Adrenal gland (tissue), 12 donors: ENCODE results near the gene NUMBL. TPM values are rescaled to one million over a fixed set of nuclear protein-coding genes. Genes with fewer than 3 reads are reported as not detected.

Experiments
- DNase-seq, 7 donors: peaks; one replicate each; pipeline ENCODE4 v3.0.0-alpha.2; 2019 to 2020
- H3K27ac ChIP-seq, 5 donors: fragments of 200-600 bp; sonication (generic) in 4 of 5; 1 replicate in 3 of 5; 2 replicates in 2 of 5; pipeline versions ENCODE4 v1.5.1 to v1.8.0; 2016 to 2020; ENCODE audit warnings: mild to moderate bottlenecking in 1 of 5
- H3K27me3 ChIP-seq: fragments of 200-600 bp; 2 replicates; pipeline ENCODE4 v1.8.0; 2021
- H3K36me3 ChIP-seq, 2 donors: fragments of 200-600 bp; replicated peaks in 1 of 2; 1 replicate in 1 of 2; 2 replicates in 1 of 2; pipeline versions ENCODE4 v1.5.1 to v1.8.0; 2018 to 2022
- H3K4me1 ChIP-seq, 2 donors: fragments of 200-600 bp; replicated peaks in 1 of 2; 1 replicate in 1 of 2; 2 replicates in 1 of 2; pipeline versions ENCODE4 v1.5.1 to v1.8.0; 2018 to 2021
- H3K4me3 ChIP-seq, 4 donors: fragments of 200-600 bp; sonication (generic) in 3 of 4; one replicate each; pipeline ENCODE4 v1.5.1; 2016 to 2018
- H3K9me3 ChIP-seq, 3 donors: fragments of 200-600 bp; sonication (generic) in 1 of 3; replicated peaks in 1 of 3; 1 replicate in 2 of 3; 2 replicates in 1 of 3; pipeline versions ENCODE4 v1.5.1 to v1.8.0; 2016 to 2021
- CTCF ChIP-seq, 6 experiments: fragments of 450-650 bp in 4 of 6; fragments of 200-600 bp in 2 of 6; sonication (generic) in 1 of 6; IDR thresholded peaks; 1 replicate in 5 of 6; 2 replicates in 1 of 6; pipeline versions ENCODE4 v1.5.1 to v1.8.0; 2016 to 2021; ENCODE audit warnings: antibody characterized with exemption in 6 of 6, mild to moderate bottlenecking in 2 of 6, moderate library complexity in 1 of 6
- POLR2A ChIP-seq, 2 donors: fragments of 450-650 bp; IDR thresholded peaks; one replicate each; pipeline ENCODE4 v1.6.1; 2017; ENCODE audit warnings: antibody characterized with exemption in 2 of 2, mild to moderate bottlenecking in 2 of 2, moderate library complexity in 1 of 2
- WGBS, 4 donors: extraction: QIAGEN DNeasy Blood & Tissue Kit in 2 of 4; methylation state at CpG; one replicate each; pipeline versions ENCODE4 v1.1.5 to v1.1.7; 2013 to 2017; 5-methylcytosine and 5-hydroxymethylcytosine counted together
- intact Hi-C, 2 donors: fragments of 100-400 bp; cut with DNase I; formaldehyde crosslinking; loops; one replicate each; pipeline versions ENCODE4 v1.14.1 to v1.15.0; 2022 to 2023
- polyA plus RNA-seq, 3 donors: library from polyadenylated mRNA; stranded (reverse); fragments of 200-250 nt in 2 of 3; fragments of 350-450 nt in 1 of 3; fragmentation: Illumina TruSeq in 1 of 3; extraction: RNeasy Lipid Tissue Mini Kit (QIAGEN cat#74804) in 1 of 3; gene quantifications; one replicate each; pipeline ENCODE4 v1.2.3, GENCODE V29; 2013 to 2014
- total RNA-seq, 9 donors: library from RNA; depleted of rRNA in 4 of 9; stranded (reverse); fragments of >200 nt in 4 of 9; fragments of 120-200 nt in 1 of 9; fragmentation: NEBNext Ultra II Directional in 1 of 9; extraction: Animal tissue kit (Norgen Biotek cat#: 25700) in 1 of 9; gene quantifications; one replicate each; pipeline versions ENCODE4 v1.1.0 to v1.2.4, GENCODE V29; 2013 to 2023
- donor health status: healthy with polysubstance abuse.
- donor health status: Bipolar disorder and iron deficiency.
- donor health status: DM: yes; HTN: yes; CAD: no.
- donor health status: DM: no; HTN: no; CAD: no.
- donor health status: DM: no; HTN: no; CAD: no.
- donor health status: DM: yes; HTN: yes; CAD: no.

The NUMBL gene
- total and polyA plus RNA-seq, 12 donors, result 3.2 to 60.6 (median 30.0) TPM

GRCh38 chr19:40632311-40633036 lies 58.0 kb downstream of the NUMBL start:
- H3K4me1 ChIP-seq, result no peaks in the 10 kb centered on the region
- no peak for TF ChIP-seq CTCF (IDR thresholded peaks at IDR 0.05)
- no peak for TF ChIP-seq POLR2A (IDR thresholded peaks at IDR 0.05)
- H3K27me3 ChIP-seq, result no peaks in the 10 kb centered on the region
- H3K27ac ChIP-seq, result no peak overlapping the region
- DNase-seq, result no peak
- H3K9me3 ChIP-seq, result no peaks in the 10 kb centered on the region
- WGBS, 4 donors, result 71 to 84% (median 78%) methylated on average over 3 of the region's 3 CpGs
- no peaks in the 10 kb centered on the region for H3K36me3 ChIP-seq
- intact Hi-C loops, result loop anchor here in 1 of 2 donors (10.0 kb wide), 1 partner anchor 88 kb away; no protein-coding TSS in a partner anchor
- H3K4me3 ChIP-seq, result no peak overlapping the region

- 67 to 82% (median 71%) methylated on average over 15 to 16 of the region's 16 CpGs for WGBS, 4 donors
- no peak overlapping the region for H3K27ac ChIP-seq
- intact Hi-C loops, result loop anchor here in 1 of 2 donors (10.0 kb wide), 1 partner anchor 86 kb away; no protein-coding TSS in a partner anchor
Measured at GRCh38 chr19:40630571-40631160, 59.8 kb downstream of the NUMBL start.

GRCh38 chr19:40629346-40629745 lies 61.1 kb downstream of the NUMBL start:
- WGBS, 4 donors, result 96% methylated on average over 38 to 42 of the region's 42 CpGs

More at GRCh38 chr19:40630571-40631160, 59.8 kb downstream of the NUMBL start:
- H3K27me3 ChIP-seq, result no peaks in the 10 kb centered on the region
- no peak for DNase-seq
- no peak overlapping the region for H3K4me3 ChIP-seq
- H3K36me3 ChIP-seq, result peaks cover 0 to 3% of the 10 kb centered on the region in 2 donors
- no peak for TF ChIP-seq POLR2A (IDR thresholded peaks at IDR 0.05)
- H3K9me3 ChIP-seq, result no peaks in the 10 kb centered on the region
- no peaks in the 10 kb centered on the region for H3K4me1 ChIP-seq

GRCh38 chr19:40627486-40628279 lies 62.8 kb downstream of the NUMBL start:
- H3K27me3 ChIP-seq, result no peaks in the 10 kb centered on the region
- TF ChIP-seq CTCF (IDR thresholded peaks at IDR 0.05) (no peak), POLR2A (IDR thresholded peaks at IDR 0.05) (no peak)
- no peak overlapping the region for H3K27ac ChIP-seq
- 86 to 89% (median 87%) methylated on average over 19 to 39 of the region's 39 CpGs for whole genome bisulfite sequencing, 4 donors
- no peaks in the 10 kb centered on the region for H3K9me3 ChIP-seq
- intact Hi-C loops, result no loop called here
- no peak overlapping the region for H3K4me3 ChIP-seq
- H3K4me1 ChIP-seq, result no peaks in the 10 kb centered on the region
- peaks cover 0 to 11% of the 10 kb centered on the region in 2 donors for H3K36me3 ChIP-seq
- no peak for DNase-seq

More at GRCh38 chr19:40629346-40629745, 61.1 kb downstream of the NUMBL start:
- H3K4me3 ChIP-seq, result no peak overlapping the region
- no peak for TF ChIP-seq CTCF (IDR thresholded peaks at IDR 0.05)
- no peak for TF ChIP-seq POLR2A (IDR thresholded peaks at IDR 0.05)
- intact Hi-C loops, result no loop called here
- no peak for DNase-seq
- no peaks in the 10 kb centered on the region for H3K9me3 ChIP-seq
- H3K27me3 ChIP-seq, result no peaks in the 10 kb centered on the region
- no peaks in the 10 kb centered on the region for H3K4me1 ChIP-seq
- H3K27ac ChIP-seq, result no peak overlapping the region
- peaks cover 0 to 6% of the 10 kb centered on the region in 2 donors for H3K36me3 ChIP-seq
